ENCODE results near the gene S100G.
"Not testable (repeated sequence)": the region's sequence is repeated elsewhere in the genome, so short reads cannot be mapped to it uniquely, and the experiment has no call there.

S100G gene
- long read RNA-seq, donor 1: 0 reads
- long read RNA-seq, donor 2: 0 reads
- long read RNA-seq, donor 3: 0 reads
- long read RNA-seq, donor 4: 0 reads
- long read RNA-seq, donor 5: 0 reads
- long read RNA-seq, donor 6: 0 reads
- long read RNA-seq, donor 7: 0 reads
- long read RNA-seq, donor 8: 0 reads

- no peak for DNase-seq
Observed at GRCh38 chrX:16649858-16650257, at the start of gene S100G. S100G (plus strand) TSS chrX:16650158; CDS start chrX:16651007, 849 bp downstream.

- no peak for DNase-seq
Observed at GRCh38 chrX:16601885-16602284, 48.1 kb upstream of the S100G start.

GRCh38 chrX:16603235-16603634, 46.7 kb upstream of the S100G start:
- DNase-seq: not testable (repeated sequence)

DNA sequence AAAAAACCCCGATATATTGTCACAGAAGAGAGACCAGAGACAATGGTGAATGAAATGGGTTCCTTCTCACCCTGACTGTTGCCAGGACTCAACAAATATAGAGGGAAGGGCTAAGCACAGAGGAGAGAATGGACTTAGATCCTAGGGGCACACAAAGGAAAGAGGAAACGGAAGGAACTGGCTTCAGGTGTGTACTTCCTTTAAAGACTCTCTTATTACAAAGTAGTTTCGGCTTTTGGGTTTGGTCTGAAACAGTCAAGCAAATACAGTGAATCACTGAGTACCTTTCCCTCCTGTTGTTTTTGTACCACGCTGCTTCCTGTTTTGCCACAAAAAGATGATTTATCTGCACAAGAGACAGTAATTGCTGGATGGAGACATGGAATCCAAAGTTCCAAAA, 46.1 kb upstream of the S100G start:
- DNase-seq: no peak

DNA sequence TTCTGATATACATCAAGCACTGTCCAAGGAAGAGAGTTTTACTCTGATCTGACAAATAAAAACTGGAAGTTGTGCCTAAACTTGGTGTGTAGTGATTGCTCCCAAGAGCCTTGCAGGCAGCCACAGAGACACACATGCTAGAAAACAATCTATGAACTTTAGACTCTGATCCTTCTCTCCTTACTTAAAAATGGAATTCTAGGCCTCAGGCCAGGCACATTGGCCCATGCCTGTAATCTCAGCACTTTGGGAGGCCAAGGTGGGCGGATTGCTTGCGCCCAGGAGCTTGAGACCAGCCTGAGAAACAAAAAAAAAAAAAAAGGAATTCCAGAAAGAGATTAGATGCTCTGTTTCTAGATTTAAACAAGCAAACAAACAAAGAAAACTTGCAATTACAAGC, 45.6 kb upstream of the S100G start:
- DNase-seq: no peak

- DNase-seq: no peak
Observed at GRCh38 chrX:16606142-16606720, 43.7 kb upstream of the S100G start.

- no peak for DNase-seq
Observed at GRCh38 chrX:16610121-16610621, 39.8 kb upstream of the S100G start.

- not testable (repeated sequence) for DNase-seq
Observed at GRCh38 chrX:16610654-16611053, 39.3 kb upstream of the S100G start.

DNA sequence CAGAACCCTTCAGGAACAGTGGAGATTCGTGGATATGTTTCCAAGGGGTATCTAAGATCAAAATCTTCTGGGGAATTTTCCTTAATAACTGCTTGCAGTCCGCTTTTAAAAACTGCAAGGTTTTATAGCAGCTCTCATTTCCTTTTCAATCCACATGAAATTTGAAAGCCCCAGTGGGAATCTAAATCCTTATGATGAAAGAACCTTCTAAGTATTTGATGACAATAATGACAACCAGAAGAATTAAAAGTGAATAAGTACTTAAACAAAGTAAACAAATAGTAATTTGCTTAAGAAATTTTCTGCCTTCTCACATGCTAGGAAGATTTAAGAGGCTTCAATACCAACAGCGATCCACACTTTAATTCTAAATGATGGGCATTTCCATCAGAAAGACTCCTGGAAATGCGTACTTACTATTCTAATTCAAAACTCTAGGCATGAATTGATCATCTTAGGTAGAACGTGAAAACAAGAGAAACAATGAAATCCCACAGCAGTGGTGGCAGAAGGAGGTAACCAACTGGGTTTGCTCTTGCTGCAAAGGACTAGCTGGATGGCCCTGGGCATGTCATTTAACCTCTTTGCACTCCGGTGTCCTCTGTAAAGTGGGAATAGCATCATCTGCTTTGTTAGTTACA, 37.6 kb upstream of the S100G start:
- DNase-seq: no peak

- DNase-seq: no peak
Observed at GRCh38 chrX:16617382-16617781, 32.6 kb upstream of the S100G start.

GRCh38 chrX:16618422-16618821, 31.5 kb upstream of the S100G start:
- no peak for DNase-seq

- DNase-seq: no peak
Observed at GRCh38 chrX:16619024-16619423, 30.9 kb upstream of the S100G start.

GRCh38 chrX:16628511-16628910, 21.4 kb upstream of the S100G start:
- not testable (repeated sequence) for DNase-seq

DNA sequence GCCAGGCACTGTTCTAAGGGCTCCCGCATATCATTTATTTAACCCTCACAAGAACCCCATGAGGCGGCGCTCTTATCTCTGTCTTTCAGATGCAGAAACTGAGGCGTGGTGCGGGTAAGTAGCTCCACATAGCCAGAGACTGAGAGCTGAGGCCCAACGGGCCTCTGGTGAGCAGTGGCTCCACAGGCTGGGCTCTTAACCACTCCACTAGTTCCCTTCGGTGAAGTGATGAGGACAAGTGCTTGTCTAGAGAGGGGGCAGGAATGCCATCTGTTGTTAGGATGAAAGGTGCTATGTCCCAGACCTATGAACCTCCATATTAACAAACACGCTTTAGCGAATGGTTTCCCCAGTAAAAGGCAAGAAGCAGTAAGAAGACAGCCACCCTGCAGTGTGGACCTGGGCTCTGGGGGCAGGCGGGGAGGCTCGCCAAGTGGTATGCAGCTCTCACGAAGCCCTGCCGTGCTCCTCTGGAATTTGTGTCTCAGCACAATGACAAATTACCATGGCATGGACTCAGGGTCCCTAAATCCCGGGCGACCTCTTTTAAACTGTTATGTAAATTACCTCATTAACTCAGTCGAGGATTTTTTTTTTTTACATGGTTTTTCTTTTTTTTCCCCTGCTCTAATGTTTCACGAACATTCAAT, 20.9 kb upstream of the S100G start:
- no peak for DNase-seq

GRCh38 chrX:16629909-16630308, 20.0 kb upstream of the S100G start:
- no peak for DNase-seq

DNA sequence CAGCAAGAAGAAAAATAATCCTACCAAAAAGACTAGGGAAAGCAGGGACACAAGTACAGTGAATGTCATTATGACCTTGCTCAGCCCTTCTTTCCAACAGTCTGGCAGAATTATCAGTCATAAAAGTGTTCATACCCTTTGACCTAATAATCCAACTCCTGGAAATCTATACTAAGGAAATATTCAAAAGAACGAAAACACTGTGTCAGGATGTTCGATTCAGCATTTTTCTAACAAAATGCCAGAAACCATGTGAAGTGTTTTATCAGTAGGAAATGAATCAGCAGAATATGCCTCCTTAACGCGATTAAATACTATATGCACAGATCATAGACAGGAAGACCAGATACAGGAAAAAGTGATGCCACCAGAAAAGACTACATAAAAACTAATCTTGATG, 16.2 kb upstream of the S100G start:
- no peak for DNase-seq

DNA sequence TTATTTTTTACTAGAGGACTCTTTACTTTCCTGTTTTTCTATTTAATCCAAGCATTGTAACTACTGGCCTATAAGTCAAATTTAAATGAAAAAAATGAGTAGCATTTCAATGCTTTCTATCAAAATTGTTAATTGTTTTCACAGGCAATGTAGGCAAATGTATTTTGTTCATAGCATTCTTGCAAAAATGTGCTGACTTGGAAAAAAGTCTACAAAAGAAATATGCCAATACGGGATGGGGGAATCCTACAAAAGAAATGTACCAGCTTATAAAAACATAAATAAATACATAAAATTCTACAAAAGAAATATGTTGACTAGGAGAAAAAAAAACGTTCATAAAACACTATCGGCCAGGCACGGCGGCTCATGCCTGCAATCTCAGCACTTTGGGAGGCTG, 14.9 kb upstream of the S100G start:
- no peak for DNase-seq

DNA sequence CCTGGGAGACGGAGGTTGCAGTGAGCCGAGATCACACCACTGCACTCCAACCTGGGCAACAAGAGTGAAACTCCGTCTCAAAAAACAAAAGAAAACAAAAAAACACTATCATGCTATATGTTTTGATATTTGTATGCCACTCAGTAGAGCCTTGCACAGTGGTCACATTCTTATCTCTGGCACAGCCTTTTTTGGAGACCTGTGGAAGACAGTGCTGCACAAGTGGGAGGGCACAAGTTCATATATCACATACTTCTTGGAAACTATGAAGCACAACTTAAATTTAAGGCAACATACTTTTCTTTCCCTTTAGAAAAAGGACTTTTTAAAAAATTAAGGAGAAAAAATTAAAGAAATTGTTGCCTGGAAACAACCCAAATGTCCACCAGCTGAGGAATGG, 14.4 kb upstream of the S100G start:
- no peak for DNase-seq

- no peak for DNase-seq
Observed at GRCh38 chrX:16638533-16638932, 11.4 kb upstream of the S100G start.

- no peak for DNase-seq
Observed at GRCh38 chrX:16639966-16640365, 10.0 kb upstream of the S100G start.

DNA sequence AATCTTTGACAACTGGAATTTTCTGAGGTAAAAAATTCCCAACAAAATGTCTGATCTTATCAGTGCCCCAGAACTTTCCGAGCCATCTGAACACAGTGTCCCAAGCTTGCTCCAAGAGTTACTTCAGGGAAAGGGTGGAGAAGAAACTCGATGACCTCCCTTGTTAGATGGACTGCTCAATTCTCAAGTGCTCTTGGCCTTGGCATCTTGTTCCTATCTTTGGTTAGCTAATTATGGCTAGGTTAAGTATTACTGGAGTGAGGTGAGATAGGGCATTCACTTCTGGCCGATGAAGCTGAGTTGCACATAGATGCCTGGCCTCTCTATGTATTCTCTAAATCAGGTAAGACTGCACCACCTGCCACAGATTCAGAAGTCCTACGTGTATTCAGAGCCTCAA, 9.1 kb upstream of the S100G start:
- DNase-seq: no peak

DNA sequence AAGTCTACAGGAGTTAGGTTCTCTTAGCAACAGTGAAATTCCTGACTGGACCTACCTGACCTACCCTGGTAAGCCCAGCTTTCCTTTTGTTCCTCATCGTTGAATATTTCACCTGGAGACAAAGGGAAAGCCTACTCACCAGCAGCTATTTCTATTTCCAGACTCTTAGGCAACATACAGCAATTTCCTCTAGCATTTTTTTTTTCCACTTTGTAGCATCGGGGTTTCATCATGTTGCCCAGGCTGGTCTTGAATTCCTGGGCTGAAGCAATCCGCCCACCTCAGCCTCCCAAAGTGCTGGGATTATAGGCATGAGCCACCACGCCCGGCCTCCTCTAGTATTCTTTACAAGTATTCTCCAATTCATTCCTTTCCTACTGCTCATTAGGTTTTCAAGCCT, 6.8 kb upstream of the S100G start:
- DNase-seq: no peak

DNA sequence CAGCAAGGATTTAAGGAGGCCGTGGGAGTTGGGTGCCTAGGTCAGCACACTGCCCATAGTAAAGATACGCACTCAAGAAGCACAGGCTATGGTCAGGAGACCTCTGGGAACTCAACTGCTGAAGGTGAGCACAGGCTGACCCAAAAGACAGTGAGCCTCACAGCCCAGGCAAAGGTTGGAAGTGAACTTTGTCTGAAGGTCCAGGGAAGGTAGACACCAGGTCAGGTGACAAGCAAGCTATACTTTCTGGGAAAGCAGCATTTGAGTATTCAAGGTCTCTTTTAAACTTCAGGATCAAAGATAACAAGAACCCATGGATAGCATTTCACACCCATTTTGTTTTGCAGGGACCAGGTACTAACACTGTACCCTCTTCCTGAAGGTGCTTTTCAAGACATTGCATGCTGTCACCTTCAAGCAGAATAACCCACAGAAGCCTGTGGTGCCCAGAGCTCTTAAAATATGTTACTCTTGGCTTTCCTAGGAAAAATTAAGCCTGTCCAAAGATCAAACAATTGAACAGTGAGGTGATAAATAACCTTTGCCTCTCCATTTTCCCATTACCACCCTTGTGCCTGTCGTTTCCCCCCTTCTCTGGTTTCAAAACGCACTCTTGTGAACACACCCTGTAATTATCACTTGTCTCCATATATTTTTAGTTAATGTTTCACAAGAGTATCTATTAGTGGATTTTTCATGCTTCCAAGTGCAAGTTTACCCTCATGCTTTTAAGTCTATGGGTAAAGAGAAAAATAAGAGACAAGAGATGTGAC, 3.4 kb upstream of the S100G start:
- no peak for DNase-seq
